Vagina (tissue), 2 donors: Measurements from ENCODE around the gene PAXX.

Source experiments
- POLR2A ChIP-seq, 2 donors: fragments of 450-650 bp; IDR thresholded peaks; one replicate each; pipeline ENCODE4 v1.6.1; 2017; ENCODE audit warnings: antibody characterized with exemption in 2 of 2, mild to moderate bottlenecking in 2 of 2, moderate library complexity in 2 of 2
- POLR2AphosphoS5 ChIP-seq, 2 donors: sonication (generic); formaldehyde crosslinking; IDR thresholded peaks; one replicate each; pipeline ENCODE4 v1.9.0; 2017; ENCODE audit warnings: antibody characterized with exemption in 2 of 2, mild to moderate bottlenecking in 2 of 2, low read depth in 1 of 2; ENCODE audit not compliant: insufficient read depth in 1 of 2
- TF ChIP-seq, protein P1 (sequence below), 3 experiments: fragments of 450-650 bp in 2 of 3; fragments of 200-600 bp in 1 of 3; sonication (generic) in 1 of 3; IDR thresholded peaks; one replicate each; pipeline ENCODE4 v1.5.1; 2017 to 2019; ENCODE audit warnings: antibody characterized with exemption in 3 of 3, mild to moderate bottlenecking in 2 of 3, moderate library complexity in 2 of 3

DNA sequence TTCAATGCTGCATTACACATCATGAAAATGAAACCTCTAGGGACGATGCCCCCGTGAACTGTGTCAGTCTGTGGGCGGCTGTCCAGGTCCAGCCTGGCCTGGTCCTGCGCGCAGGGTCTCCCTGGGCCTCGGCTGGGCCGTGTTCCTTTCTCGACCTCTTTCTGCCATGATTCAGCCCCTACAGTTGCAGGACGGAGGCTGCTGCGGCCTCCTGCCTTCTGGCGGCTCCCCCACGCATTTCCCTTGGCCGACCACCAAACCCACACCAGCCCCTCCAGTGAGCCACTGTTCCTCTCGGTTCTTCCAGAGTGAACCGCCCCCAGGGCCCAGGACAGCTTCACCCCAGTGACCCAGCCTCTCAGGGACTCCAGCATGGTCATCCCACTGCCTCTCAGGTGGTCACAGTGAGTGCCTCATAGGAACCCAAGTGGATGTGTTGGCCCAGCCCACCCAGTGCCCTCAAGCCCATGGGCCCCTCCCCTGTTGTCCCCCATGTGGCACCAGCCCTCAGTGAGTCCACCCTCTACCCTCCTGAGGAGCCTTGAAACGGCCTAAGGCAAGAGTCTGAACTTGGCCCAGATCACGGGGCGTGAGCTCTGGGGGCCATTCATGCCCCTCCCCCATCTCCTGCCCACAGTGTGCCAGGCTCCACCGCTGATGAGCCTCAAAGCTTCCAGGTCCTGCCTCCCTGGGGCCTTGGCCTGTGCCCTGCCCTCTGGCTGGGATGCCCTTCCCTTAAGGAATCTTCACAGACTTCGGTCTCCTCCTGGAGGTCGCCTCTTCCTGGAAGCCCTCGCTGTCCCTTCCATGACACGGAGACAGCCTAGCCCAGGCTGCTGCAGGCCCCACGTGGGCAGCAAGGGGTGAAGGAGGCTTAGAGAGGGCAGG is 14.1 kb downstream of the PAXX start:
- TF ChIP-seq, protein P1, sequence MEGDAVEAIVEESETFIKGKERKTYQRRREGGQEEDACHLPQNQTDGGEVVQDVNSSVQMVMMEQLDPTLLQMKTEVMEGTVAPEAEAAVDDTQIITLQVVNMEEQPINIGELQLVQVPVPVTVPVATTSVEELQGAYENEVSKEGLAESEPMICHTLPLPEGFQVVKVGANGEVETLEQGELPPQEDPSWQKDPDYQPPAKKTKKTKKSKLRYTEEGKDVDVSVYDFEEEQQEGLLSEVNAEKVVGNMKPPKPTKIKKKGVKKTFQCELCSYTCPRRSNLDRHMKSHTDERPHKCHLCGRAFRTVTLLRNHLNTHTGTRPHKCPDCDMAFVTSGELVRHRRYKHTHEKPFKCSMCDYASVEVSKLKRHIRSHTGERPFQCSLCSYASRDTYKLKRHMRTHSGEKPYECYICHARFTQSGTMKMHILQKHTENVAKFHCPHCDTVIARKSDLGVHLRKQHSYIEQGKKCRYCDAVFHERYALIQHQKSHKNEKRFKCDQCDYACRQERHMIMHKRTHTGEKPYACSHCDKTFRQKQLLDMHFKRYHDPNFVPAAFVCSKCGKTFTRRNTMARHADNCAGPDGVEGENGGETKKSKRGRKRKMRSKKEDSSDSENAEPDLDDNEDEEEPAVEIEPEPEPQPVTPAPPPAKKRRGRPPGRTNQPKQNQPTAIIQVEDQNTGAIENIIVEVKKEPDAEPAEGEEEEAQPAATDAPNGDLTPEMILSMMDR (IDR thresholded peaks at IDR 0.05) = no peak
- no peak for TF ChIP-seq POLR2AphosphoS5 (IDR thresholded peaks at IDR 0.05; ENCODE audit: insufficient read depth in 1 of 2, low read depth in 1 of 2)
- TF ChIP-seq POLR2A (IDR thresholded peaks at IDR 0.05) = no peak
